ENCODE measurements around the gene SLC26A5. TPM values are rescaled to one million over a fixed set of nuclear protein-coding genes. Genes with fewer than 3 reads are reported as not detected.

The SLC26A5 gene
- total RNA-seq, 1 donor from 2014 or later, result not detected

DNA sequence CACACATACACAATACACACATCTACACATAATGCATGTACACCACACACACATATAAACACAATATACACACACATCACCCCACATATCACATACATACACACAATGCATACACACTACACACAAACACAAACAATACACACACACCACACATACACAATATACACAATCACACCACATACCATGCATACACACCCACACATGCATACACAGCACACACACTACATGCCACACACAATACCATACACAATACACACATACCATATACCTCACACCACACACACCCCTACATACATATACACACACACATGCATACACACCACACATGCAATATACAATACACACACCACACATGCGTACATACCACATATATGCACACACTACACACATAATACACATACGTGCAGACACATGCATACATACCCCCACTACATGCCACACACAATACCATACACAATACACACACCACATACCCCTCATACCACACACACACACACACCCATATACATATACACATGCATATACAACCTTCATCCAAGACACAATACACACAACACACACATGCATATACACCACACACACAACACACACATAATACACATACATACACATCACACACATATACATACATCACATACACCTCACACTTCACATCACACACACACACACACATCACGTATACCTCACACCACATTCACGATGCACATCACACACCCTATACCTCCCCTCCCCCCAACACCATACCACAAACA is 64.6 kb downstream of the SLC26A5 start:
- no peak overlapping the region for H3K4me3 Mint-ChIP-seq
- peaks cover 11% of the 10 kb centered on the region for H3K27me3 Mint-ChIP-seq
- H3K36me3 Mint-ChIP-seq, result no peaks in the 10 kb centered on the region
- no peak for DNase-seq (ENCODE audit: extremely low spot score, unreplicated experiment)
- no peaks in the 10 kb centered on the region for H3K9me3 Mint-ChIP-seq
- TF ChIP-seq, protein P1, sequence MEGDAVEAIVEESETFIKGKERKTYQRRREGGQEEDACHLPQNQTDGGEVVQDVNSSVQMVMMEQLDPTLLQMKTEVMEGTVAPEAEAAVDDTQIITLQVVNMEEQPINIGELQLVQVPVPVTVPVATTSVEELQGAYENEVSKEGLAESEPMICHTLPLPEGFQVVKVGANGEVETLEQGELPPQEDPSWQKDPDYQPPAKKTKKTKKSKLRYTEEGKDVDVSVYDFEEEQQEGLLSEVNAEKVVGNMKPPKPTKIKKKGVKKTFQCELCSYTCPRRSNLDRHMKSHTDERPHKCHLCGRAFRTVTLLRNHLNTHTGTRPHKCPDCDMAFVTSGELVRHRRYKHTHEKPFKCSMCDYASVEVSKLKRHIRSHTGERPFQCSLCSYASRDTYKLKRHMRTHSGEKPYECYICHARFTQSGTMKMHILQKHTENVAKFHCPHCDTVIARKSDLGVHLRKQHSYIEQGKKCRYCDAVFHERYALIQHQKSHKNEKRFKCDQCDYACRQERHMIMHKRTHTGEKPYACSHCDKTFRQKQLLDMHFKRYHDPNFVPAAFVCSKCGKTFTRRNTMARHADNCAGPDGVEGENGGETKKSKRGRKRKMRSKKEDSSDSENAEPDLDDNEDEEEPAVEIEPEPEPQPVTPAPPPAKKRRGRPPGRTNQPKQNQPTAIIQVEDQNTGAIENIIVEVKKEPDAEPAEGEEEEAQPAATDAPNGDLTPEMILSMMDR (conservative IDR thresholded peaks at IDR 0.05), result no peak
- H3K27ac Mint-ChIP-seq, result no peak overlapping the region
- no peaks in the 10 kb centered on the region for H3K4me1 Mint-ChIP-seq (ENCODE audit: unreplicated experiment)

DNA sequence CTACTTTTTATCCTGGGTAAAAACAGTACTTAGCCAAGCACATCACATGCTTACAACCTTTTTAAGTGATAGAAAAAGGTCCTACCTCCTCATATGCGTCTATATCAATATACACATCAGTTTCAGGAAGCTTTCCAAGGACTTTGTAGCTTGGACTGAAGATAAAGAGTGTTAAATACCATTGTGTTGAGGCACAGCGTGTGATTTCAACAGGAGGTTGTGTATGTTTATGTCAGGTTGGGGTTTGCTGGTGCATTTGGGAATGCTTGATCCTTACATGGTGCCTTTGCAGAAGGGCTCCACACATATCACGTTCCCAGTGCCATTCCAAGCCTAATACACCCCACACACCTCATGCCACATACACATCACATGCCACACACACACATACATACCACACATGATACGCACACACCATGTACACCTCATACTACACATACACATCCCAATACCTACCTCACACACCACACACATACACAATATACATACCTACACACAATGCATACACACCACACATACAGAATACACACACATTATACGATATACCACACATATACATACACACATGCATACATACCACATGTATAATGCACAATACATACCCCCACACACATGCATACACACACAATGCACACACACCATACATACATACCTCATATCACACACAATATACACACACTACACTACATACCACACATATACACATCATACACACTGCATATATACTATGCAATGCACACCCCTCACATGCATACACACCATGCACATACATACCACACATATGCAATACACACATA is 65.4 kb downstream of the SLC26A5 start:
- TF ChIP-seq, protein P1 (conservative IDR thresholded peaks at IDR 0.05), result no peak
- Mint-ChIP-seq H3K36me3 (no peaks in the 10 kb centered on the region), H3K4me3 (no peak overlapping the region), H3K9me3 (no peaks in the 10 kb centered on the region), H3K27me3 (peaks cover 11% of the 10 kb centered on the region), H3K4me1 (ENCODE audit: unreplicated experiment) (no peaks in the 10 kb centered on the region), H3K27ac (no peak overlapping the region)
- DNase-seq (ENCODE audit: extremely low spot score, unreplicated experiment), result no peak

DNA sequence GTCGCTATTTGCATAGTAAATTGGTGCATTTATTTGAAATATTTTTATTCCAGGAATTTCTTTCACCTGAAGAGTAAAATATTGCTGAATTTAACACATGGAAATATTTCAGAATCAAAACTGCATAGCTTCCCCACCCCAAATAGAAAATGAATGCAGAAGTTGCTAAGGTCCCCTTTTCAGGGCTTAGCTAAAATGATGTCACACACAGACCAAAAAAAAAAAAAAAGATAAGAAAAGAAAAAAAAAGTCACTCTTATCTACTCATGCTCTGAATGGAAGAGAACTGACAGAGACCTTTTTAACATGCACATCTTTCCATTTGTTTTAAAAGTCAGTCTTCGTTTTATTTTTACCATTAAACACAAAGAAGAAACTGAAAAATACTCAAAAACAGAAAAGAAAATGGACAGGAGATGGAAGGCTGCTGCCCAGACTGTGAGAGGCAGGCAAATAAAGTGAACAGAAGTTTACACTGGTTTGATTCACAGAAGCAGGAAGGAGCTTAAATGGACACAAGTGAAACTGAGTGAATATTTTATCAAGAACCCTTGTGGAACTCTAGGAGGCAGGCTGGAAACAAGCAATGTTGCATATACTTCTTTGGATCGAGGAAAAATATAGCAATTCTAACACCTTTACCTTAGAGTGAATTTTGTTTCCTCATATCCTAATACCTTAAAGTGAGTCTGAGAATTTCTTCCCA is 66.6 kb downstream of the SLC26A5 start:
- no peak for DNase-seq (ENCODE audit: extremely low spot score, unreplicated experiment)
- no peaks in the 10 kb centered on the region for H3K9me3 Mint-ChIP-seq
- H3K27me3 Mint-ChIP-seq, result peaks cover 11% of the 10 kb centered on the region
- H3K4me1 Mint-ChIP-seq (ENCODE audit: unreplicated experiment), result no peaks in the 10 kb centered on the region
- H3K36me3 Mint-ChIP-seq, result no peaks in the 10 kb centered on the region
- H3K27ac Mint-ChIP-seq, result no peak overlapping the region
- TF ChIP-seq, protein P1 (conservative IDR thresholded peaks at IDR 0.05), result no peak
- no peak overlapping the region for H3K4me3 Mint-ChIP-seq

DNA sequence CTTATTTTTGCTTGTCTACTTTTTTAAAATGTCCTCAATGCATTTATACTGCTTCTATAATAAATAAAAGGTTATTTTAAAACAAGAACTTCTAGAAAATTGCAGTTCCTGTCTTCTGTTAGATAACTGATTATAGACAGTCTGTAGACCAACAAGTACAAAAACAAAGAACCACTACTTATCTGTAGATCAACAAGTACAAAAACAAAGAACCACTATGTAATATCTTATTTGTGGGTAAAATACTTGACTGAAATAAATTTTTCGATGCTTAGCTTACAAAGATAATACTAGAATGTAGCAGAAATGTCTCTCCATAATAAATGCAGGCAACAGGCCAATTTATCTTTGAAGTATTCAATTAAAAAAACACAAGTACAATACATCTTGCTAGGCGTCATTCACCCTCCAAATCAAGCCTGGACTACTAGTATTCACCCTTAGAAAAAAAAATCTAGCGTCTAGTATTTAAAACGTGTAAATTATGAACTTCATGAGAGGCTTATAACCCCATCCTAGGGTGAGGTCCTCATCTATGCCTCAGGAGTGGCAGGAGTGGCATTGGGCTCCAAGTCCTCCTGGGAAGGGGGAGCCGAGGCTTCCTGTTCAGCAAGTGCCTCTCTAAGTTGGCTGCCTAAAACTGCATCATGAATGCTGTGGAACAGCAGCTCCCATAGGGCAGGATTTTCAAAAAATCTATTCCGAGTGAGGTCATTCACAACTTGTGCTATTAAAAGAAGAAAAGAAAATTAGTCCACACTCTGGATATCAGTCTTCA is 72.0 kb downstream of the SLC26A5 start:
- DNase-seq (ENCODE audit: extremely low spot score, unreplicated experiment), result no peak
- no peaks in the 10 kb centered on the region for H3K36me3 Mint-ChIP-seq
- H3K27ac Mint-ChIP-seq, result no peak overlapping the region
- TF ChIP-seq, protein P1 (conservative IDR thresholded peaks at IDR 0.05), result no peak
- H3K9me3 Mint-ChIP-seq, result no peaks in the 10 kb centered on the region
- H3K27me3 Mint-ChIP-seq, result peaks cover 15% of the 10 kb centered on the region
- no peaks in the 10 kb centered on the region for H3K4me1 Mint-ChIP-seq (ENCODE audit: unreplicated experiment)
- no peak overlapping the region for H3K4me3 Mint-ChIP-seq

DNA sequence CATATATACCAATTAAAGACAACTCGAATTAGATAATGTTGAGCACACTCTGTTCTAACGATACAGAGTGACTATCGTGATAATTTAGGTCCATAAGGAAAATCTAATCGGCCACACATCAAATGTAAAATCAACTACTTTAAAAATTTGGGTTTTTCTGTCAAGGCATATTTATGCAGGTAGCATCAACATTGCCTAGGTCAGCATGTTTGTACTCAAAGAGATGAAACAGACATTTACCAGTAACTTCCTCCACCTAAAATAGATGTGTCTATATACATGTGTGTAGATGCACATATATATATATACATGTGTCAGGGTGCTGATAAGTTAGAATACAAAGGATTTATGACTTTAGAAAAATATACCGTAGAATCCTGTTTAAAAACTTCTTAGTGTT is 76.6 kb downstream of the SLC26A5 start:
- TF ChIP-seq, protein P1 (conservative IDR thresholded peaks at IDR 0.05), result no peak
- Mint-ChIP-seq H3K4me3 (no peak overlapping the region), H3K27ac (no peak overlapping the region), H3K27me3 (peaks cover 4% of the 10 kb centered on the region), H3K4me1 (ENCODE audit: unreplicated experiment) (no peaks in the 10 kb centered on the region), H3K9me3 (no peaks in the 10 kb centered on the region), H3K36me3 (peaks cover 12% of the 10 kb centered on the region)
- no peak for DNase-seq (ENCODE audit: extremely low spot score, unreplicated experiment)

All from type B pancreatic cell (in vitro differentiated cells).